NCI-H2196 (cell line): ENCODE measurements around the gene FNDC1.
A peak's percentile ranks its signal among the peaks of the same experiment; 100 is the strongest.

ENCODE experiments used
- DNase-seq: peaks from one replicate; lab custom pipeline; 2025; ENCODE audit not compliant: unreplicated experiment; lab: John Stamatoyannopoulos, UW

FNDC1 gene

DNA sequence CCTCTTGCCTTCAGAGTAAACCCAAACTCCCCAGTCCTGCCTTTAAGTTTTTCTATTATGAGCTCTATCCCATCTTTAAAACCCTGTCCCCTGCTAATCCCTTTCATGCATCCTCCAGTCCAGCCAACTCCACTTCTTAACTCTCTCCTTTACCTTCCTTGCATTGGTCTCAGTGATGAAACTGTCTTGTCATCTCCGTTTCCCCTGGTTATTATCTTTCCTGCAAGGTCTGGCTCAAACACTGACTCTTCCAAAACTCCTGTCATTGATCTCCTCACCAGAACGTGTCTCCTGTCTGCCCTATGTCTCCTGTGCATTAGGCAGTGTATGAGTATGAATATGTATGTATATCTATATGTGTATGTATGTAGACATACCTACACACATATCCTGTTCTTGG, 11.8 kb upstream of the FNDC1 start:
- DNase-seq = no peak

DNA sequence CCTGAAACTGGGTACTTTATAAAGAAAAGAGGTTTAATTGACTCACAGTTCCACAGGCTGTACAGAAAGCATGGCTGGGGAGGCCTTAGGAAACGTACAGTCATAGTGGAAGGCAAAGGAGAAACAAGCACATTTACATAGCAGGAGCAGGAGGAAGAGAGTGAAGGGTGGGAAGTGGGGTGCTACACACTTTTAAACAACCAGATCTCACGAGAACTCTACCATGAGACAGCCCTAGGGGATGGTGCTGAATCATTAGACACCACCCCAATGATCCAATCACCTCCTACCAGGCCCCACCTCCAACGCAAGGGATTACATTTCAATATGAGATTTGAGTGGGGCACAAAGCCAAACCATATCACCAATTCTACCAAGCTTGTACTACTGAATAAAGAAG, 7.4 kb upstream of the FNDC1 start:
- no peak for DNase-seq

GRCh38 chr6:159163901-159164370, 5.3 kb upstream of the FNDC1 start:
- DNase-seq = no peak

DNA sequence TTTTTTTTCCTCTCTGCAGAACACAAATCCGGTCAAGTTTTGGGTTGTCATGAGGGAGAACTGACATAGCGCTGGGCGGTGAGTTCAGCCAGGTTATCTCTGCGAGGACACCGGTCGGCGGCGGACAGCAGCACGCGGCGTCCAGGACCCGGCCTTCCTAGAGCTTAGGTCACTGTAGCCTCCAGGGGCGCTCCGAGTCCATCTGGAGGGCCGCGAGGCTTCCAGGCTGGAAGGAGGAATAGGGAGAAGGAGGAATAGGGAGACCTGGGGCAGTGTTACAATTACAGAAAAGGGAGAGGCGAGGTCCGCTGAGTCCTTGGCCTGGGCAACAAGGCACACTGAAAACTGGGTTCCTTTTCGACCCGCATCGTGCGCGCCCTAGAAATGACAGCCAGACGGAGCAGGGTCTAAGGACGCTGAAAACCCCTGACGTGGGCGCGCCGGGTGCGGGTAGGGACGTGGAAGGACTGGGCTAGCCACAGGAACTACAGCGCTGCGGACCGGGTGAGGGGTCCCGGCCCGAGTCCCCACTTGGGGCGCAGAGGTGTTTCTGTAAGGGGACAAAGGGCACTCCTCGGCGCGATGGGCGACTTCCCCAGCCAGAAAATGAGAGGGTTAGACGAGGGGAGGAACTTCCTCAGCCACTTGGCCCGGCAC, 536 bp upstream of the FNDC1 start:
- DNase-seq = no peak

GRCh38 chr6:159169557-159170332, 545 bp downstream of the FNDC1 start:
- no peak for DNase-seq

DNA sequence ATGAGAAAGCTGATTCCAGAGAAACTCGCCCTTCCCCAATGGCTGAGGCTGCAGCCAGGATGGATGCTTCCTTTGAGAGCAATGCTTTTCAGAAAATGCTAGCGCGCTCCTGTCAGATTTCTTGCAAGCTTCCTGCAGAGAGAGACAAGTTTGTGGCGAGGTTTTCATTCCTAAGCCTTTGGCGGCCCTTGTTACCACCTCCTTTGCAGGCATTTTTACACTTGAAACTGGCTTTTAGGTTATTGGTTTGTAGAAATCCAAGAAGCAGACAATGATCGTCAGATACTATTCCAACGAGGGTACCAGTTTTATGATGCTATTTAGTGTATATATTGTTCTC, 1.1 kb downstream of the FNDC1 start:
- DNase-seq = no peak

DNA sequence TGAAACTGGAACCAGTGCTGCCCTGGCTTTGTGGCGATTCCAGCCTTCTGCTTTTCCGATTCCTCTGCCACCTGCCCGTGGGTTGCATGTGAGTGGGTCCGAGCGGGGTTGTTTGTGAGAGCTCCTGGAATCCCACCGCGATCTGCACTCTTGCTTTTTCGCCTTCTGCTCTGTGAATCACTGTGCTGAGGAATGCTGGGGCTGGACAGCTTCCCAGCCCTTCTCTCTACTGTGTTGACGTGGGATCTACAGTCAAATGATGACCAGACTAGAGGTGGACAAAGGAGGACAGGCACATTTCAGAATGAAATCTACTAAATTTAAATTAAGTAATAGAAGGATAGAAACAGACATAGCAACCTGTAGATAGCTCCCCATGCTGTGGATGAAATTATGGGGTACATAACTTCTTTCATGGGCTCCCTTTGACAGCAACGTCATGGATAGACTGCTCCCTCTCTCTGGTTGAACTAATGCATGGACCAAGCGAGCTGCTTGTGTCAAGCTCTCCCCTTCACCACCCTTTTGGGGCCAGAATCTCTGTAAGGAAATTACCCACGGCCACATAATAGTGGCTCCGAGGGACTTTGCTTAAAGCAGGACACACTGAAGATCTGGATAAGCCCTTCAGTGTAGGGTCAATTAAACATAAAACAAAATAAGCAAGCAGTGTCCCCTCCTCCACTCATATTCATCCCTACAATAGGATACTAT, 2.0 kb downstream of the FNDC1 start:
- no peak for DNase-seq

GRCh38 chr6:159172091-159172491, 2.9 kb downstream of the FNDC1 start:
- no peak for DNase-seq

- peak; percentile 48 for DNase-seq
These were observed 5.2 kb downstream of the FNDC1 start for GRCh38 chr6:159174263-159174969.

GRCh38 chr6:159176913-159177312, 7.7 kb downstream of the FNDC1 start:
- no peak for DNase-seq

DNA sequence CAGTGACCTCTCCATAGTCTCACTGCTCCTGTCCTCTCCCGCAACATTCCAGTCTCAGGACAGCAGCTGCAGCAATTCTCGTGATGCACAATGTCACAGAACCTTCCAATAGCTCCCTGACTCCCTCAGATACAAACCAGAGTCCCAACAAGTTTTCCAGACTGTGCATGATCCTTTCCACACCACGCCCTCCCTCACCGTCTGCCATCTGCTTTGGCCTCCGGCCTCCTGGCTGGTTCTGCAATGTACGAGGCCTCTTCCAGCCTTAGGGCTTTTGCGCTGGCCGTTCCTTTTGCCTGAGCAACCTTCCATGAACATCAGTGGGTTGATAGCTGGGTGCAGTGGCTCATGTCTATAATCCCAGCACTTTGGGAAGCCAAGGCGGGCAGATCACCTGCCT, 9.6 kb downstream of the FNDC1 start:
- no peak for DNase-seq

GRCh38 chr6:159180001-159180400, 10.8 kb downstream of the FNDC1 start:
- no peak for DNase-seq

DNA sequence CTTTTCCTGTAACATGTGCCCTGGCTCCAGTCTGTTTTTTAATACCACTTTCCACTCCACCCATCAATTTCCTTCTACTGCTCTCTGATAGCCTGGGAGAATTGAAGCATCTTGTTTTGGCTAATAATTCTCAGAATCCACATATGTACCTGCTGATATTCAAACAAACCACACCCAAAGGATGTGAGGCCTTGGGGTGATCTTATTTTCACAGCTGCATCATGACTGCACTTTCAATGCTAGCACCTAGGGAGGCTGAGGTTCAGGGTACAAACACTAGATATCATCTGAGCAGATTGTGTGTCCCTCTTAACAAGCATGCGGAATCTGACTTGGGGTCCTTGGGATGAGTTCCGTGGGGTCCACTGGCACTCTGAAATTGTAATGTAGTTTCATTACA, 12.7 kb downstream of the FNDC1 start:
- no peak for DNase-seq

- DNase-seq = no peak
These were observed 15.4 kb downstream of the FNDC1 start for GRCh38 chr6:159184559-159184958.

DNA sequence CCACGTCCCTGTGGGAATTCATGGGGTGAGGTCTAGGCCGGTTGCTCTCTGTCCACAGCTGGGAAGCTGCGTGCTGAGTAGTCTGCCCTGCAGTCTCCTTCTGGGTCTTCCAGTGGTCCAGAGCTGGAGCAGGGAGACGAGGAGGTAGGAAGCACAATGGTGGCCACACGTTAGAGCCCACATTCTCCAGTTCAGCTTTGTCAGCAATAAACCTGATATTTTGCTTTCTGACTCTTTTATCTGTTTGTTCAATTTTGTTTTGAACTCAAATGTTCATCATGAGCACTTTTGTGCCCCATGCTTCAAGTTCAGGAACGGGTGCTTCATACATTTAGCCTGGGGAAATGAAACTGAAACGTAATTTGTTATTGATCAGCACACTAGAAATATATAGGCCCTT, 21.3 kb downstream of the FNDC1 start:
- no peak for DNase-seq

DNA sequence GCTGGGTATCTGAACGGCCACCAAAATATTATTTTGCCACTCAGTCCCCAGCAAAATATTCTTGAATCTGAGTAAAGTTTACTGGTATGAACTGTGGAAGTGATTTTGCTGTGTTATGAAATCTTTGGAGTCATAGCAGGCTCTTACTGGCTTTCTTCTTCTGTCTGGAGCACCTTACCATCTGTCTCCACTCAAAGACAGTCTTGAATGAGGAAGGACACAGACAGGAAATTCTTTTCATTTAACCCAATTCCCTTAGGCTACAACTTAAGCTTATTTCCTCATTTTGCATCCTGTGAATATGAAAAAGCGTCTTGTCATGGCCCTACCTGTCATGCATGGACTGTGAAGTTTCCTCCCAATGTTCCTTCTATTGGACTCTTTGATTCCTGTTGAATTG, 24.7 kb downstream of the FNDC1 start:
- DNase-seq = no peak

GRCh38 chr6:159194421-159194820, 25.2 kb downstream of the FNDC1 start:
- DNase-seq = no peak

GRCh38 chr6:159196430-159196975, 27.3 kb downstream of the FNDC1 start:
- DNase-seq = no peak

GRCh38 chr6:159197251-159197650, 28.1 kb downstream of the FNDC1 start:
- DNase-seq = no peak

GRCh38 chr6:159201336-159201735, 32.1 kb downstream of the FNDC1 start:
- no peak for DNase-seq

DNA sequence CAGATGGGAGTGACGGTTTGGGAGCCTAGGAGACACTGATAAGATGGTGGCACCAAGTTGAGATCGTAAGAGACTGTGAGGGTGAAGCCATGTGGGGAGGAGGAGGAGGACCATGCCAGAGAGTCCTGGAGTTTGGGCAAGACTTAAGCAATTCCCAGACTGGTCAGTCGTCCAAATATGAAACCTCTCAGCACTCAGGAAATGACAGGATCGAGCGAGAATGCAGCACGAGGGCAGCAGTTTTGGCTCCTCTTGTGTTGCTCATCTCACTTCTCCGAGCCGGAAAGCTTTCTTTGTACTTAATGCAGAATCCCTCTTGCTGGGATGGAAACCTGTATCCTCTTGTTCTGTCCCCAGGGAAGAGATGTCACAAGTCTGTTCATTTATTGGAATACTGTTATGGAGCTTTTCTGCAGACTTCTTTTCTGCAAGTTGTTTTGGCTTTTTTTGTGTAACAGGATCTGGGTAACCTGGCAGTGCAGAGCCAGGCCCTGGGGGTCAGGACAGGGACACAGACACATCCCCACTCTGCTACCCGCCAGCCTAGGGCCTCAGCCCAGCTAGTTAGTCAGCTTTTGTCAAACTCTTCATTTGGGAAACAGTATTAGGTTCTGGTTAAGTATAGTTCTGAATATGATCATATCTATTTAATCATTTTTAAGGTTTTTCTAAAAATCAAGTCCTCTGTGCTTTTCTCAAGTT, 34.3 kb downstream of the FNDC1 start:
- no peak for DNase-seq
